A549 (cell line): ENCODE data around the gene SUGCT.

Experiments used
- CBX8 ChIP-seq: fragments of 200-600 bp; sonication (generic); IDR thresholded peaks from 2 replicates; pipeline ENCODE4 v1.6.1; 2016
- KDM1A ChIP-seq: fragments of 200-600 bp; sonication (generic); IDR thresholded peaks from 2 replicates; pipeline ENCODE4 v1.6.1; 2016; ENCODE audit warnings: low read depth, mild to moderate bottlenecking
- POLR2A ChIP-seq: IDR thresholded peaks from 2 replicates; pipeline ENCODE4 v1.6.1; 2012; ENCODE audit warnings: mild to moderate bottlenecking, low read length
- RAD21 ChIP-seq, 2 experiments: fragments of >200 bp in 1 of 2; sonication (Bioruptor Twin) in 1 of 2; formaldehyde crosslinking in 1 of 2; IDR thresholded peaks in 1 of 2; conservative IDR thresholded peaks in 1 of 2; 2 replicates in 1 of 2; 3 replicates in 1 of 2; pipeline ENCODE4 v1.6.1; 2012 to 2018; ENCODE audit warnings: inconsistent platforms in 1 of 2
- TF ChIP-seq, protein P1 (sequence below): fragments of >200 bp; sonication (Bioruptor Twin); formaldehyde crosslinking; IDR thresholded peaks from 3 replicates; pipeline ENCODE4 v1.5.1; 2016

GRCh38 chr7:40192036-40192435 lies 57.2 kb downstream of the SUGCT start:
- TF ChIP-seq RAD21 (conservative IDR thresholded peaks at IDR 0.05 in 1 of 2, IDR thresholded peaks at IDR 0.05 in 1 of 2) (no peak), KDM1A (no peak), CBX8 (no peak), POLR2A (no peak)
- TF ChIP-seq, protein P1, sequence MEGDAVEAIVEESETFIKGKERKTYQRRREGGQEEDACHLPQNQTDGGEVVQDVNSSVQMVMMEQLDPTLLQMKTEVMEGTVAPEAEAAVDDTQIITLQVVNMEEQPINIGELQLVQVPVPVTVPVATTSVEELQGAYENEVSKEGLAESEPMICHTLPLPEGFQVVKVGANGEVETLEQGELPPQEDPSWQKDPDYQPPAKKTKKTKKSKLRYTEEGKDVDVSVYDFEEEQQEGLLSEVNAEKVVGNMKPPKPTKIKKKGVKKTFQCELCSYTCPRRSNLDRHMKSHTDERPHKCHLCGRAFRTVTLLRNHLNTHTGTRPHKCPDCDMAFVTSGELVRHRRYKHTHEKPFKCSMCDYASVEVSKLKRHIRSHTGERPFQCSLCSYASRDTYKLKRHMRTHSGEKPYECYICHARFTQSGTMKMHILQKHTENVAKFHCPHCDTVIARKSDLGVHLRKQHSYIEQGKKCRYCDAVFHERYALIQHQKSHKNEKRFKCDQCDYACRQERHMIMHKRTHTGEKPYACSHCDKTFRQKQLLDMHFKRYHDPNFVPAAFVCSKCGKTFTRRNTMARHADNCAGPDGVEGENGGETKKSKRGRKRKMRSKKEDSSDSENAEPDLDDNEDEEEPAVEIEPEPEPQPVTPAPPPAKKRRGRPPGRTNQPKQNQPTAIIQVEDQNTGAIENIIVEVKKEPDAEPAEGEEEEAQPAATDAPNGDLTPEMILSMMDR = no peak
